HG03196 (cell line): ENCODE data around the gene GAS7.
A peak's percentile ranks its signal among the peaks of the same experiment; 100 is the strongest.
"Not testable (repeated sequence)": the region's sequence is repeated elsewhere in the genome, so short reads cannot be mapped to it uniquely, and the experiment has no call there.

ENCODE experiments used
- ATAC-seq: cut with Tn5 transposase; IDR thresholded peaks from one replicate; pipeline ENCODE4 v1.9.1; 2021; ENCODE audit not compliant: unreplicated experiment

GAS7 gene

GRCh38 chr17:9924735-9925191 lies 273.6 kb downstream of the GAS7 start:
- peak; percentile 77 for ATAC-seq

- no peak for ATAC-seq
Observed at GRCh38 chr17:9922012-9922848, 276.2 kb downstream of the GAS7 start.

- not testable (repeated sequence) for ATAC-seq
Observed at GRCh38 chr17:9921216-9921615, 277.2 kb downstream of the GAS7 start.

- ATAC-seq: no peak
Observed at GRCh38 chr17:9918804-9919352, 279.5 kb downstream of the GAS7 start.

GRCh38 chr17:9918352-9918751 lies 280.1 kb downstream of the GAS7 start:
- ATAC-seq: no peak

GRCh38 chr17:9917801-9918200 lies 280.6 kb downstream of the GAS7 start:
- ATAC-seq: no peak

- ATAC-seq: no peak
Observed at GRCh38 chr17:9917131-9917530, 281.3 kb downstream of the GAS7 start.

- no peak for ATAC-seq
Observed at GRCh38 chr17:9916108-9916507, 282.3 kb downstream of the GAS7 start.

- ATAC-seq: no peak
Observed at GRCh38 chr17:9913476-9913875, 284.9 kb downstream of the GAS7 start.

GRCh38 chr17:9912121-9913099 lies 286.0 kb downstream of the GAS7 start:
- ATAC-seq: no peak

GRCh38 chr17:9911089-9911488 lies 287.3 kb downstream of the GAS7 start:
- no peak for ATAC-seq

- ATAC-seq: no peak
Observed at GRCh38 chr17:9908649-9909042, 289.8 kb downstream of the GAS7 start.

- no peak for ATAC-seq
Observed at GRCh38 chr17:9907883-9908648, 290.3 kb downstream of the GAS7 start.

- no peak for ATAC-seq
Observed at GRCh38 chr17:9907131-9907530, 291.3 kb downstream of the GAS7 start.

- ATAC-seq: no peak
Observed at GRCh38 chr17:9906616-9907015, 291.8 kb downstream of the GAS7 start.

- ATAC-seq: no peak
Observed at GRCh38 chr17:9905902-9906301, 292.5 kb downstream of the GAS7 start.

GRCh38 chr17:9905078-9905415 lies 293.4 kb downstream of the GAS7 start, which contains the start of gene RCVRN:
RCVRN (minus strand) TSS chr17:9905271; CDS start chr17:9905180, 91 bp downstream.
- no peak for ATAC-seq

GRCh38 chr17:9904277-9905077 lies 293.9 kb downstream of the GAS7 start:
- ATAC-seq: no peak

- no peak for ATAC-seq
Observed at GRCh38 chr17:9902120-9902519, 296.3 kb downstream of the GAS7 start.

- ATAC-seq: no peak
Observed at GRCh38 chr17:9900784-9901183, 297.6 kb downstream of the GAS7 start.
